K562 (cell line): ENCODE data around the gene FMN1.

Experiments used
- GATA2 ChIP-seq: sonication (generic); formaldehyde crosslinking; IDR thresholded peaks from 2 replicates; pipeline ENCODE4 v1.4.0; 2020; ENCODE audit warnings: mild to moderate bottlenecking, missing genetic modification reagents
- PHF8 ChIP-seq: fragments of 200-600 bp; sonication (generic); IDR thresholded peaks from 2 replicates; pipeline ENCODE4 v1.6.1; 2012; ENCODE audit warnings: mixed run types, mild to moderate bottlenecking, inconsistent platforms, low read length, moderate library complexity, borderline replicate concordance
- SIN3A ChIP-seq, 2 experiments: fragments of 150-350 bp in 1 of 2; IDR thresholded peaks; 2 replicates each; pipeline ENCODE4 v1.6.1; 2011 to 2016; ENCODE audit warnings: borderline replicate concordance in 2 of 2, low read depth in 2 of 2, low read length in 2 of 2, mild to moderate bottlenecking in 2 of 2, moderate library complexity in 2 of 2; ENCODE audit not compliant: control insufficient read depth in 1 of 2
- TF ChIP-seq, protein P1 (sequence below), 3 experiments: IDR thresholded peaks in 2 of 3; conservative IDR thresholded peaks in 1 of 3; 2 replicates each; pipeline ENCODE4 v1.5.1; 2011 to 2012; ENCODE audit warnings: low read length in 3 of 3, mild to moderate bottlenecking in 3 of 3, control low read depth in 2 of 3, improper control_type of control experiment in 1 of 3, inconsistent platforms in 1 of 3, low read depth in 1 of 3, mixed read lengths in 1 of 3, moderate library complexity in 1 of 3; ENCODE audit not compliant: insufficient read depth in 2 of 3

DNA sequence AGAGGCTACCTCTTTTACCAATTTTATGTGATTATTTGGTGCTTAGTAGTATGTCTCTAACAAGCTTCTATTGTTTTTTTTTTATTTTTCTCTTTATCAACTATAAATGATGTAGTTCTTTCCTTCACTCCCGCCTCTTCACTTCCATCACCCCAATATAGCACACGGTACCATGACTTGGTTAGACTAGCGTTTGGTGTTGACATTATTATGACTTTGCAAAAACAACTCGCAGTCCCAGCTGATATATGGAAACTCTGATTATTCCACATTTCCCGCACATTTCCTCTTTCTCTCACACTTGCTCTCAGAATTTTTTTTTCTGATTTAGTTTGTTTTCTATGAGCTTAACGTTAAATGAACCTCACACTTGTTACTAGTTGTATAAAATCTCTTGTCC, 314.5 kb downstream of the FMN1 start:
- no peak for TF ChIP-seq SIN3A (IDR thresholded peaks at IDR 0.05; ENCODE audit: borderline replicate concordance in 2 of 2, control insufficient read depth in 1 of 2, low read depth in 2 of 2, low read length in 2 of 2)
- TF ChIP-seq, protein P1, sequence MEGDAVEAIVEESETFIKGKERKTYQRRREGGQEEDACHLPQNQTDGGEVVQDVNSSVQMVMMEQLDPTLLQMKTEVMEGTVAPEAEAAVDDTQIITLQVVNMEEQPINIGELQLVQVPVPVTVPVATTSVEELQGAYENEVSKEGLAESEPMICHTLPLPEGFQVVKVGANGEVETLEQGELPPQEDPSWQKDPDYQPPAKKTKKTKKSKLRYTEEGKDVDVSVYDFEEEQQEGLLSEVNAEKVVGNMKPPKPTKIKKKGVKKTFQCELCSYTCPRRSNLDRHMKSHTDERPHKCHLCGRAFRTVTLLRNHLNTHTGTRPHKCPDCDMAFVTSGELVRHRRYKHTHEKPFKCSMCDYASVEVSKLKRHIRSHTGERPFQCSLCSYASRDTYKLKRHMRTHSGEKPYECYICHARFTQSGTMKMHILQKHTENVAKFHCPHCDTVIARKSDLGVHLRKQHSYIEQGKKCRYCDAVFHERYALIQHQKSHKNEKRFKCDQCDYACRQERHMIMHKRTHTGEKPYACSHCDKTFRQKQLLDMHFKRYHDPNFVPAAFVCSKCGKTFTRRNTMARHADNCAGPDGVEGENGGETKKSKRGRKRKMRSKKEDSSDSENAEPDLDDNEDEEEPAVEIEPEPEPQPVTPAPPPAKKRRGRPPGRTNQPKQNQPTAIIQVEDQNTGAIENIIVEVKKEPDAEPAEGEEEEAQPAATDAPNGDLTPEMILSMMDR (IDR thresholded peaks at IDR 0.05 in 2 of 3, conservative IDR thresholded peaks at IDR 0.05 in 1 of 3; ENCODE audit: insufficient read depth in 2 of 3, low read depth in 1 of 3, low read length in 3 of 3), result no peak
- no peak for TF ChIP-seq PHF8
- TF ChIP-seq GATA2 (CRISPR knock-in tag), result no peak
